ENCODE results near the gene HJV. TPM values are rescaled to one million over a fixed set of nuclear protein-coding genes. Genes with fewer than 3 reads are reported as not detected.

The HJV gene
- total RNA-seq, 2 donors from 2014 or later = 0.13 to 0.15 TPM

GRCh38 chr1:145983960-145984830, 37.3 kb downstream of the HJV start:
- TF ChIP-seq, protein P1, sequence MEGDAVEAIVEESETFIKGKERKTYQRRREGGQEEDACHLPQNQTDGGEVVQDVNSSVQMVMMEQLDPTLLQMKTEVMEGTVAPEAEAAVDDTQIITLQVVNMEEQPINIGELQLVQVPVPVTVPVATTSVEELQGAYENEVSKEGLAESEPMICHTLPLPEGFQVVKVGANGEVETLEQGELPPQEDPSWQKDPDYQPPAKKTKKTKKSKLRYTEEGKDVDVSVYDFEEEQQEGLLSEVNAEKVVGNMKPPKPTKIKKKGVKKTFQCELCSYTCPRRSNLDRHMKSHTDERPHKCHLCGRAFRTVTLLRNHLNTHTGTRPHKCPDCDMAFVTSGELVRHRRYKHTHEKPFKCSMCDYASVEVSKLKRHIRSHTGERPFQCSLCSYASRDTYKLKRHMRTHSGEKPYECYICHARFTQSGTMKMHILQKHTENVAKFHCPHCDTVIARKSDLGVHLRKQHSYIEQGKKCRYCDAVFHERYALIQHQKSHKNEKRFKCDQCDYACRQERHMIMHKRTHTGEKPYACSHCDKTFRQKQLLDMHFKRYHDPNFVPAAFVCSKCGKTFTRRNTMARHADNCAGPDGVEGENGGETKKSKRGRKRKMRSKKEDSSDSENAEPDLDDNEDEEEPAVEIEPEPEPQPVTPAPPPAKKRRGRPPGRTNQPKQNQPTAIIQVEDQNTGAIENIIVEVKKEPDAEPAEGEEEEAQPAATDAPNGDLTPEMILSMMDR (conservative IDR thresholded peaks at IDR 0.05) = no peak
- Histone ChIP-seq H3K4me3 (ENCODE audit: low read length) (no peak overlapping the region), H3K9ac (ENCODE audit: extremely low read depth, low read length, poor library complexity, severe bottlenecking) (no peak overlapping the region), H3K9me3 (ENCODE audit: control insufficient read depth, low read length) (no peaks in the 10 kb centered on the region), H3K4me1 (ENCODE audit: control insufficient read depth, insufficient read depth, low read length) (peaks cover 10% of the 10 kb centered on the region), H3K27me3 (ENCODE audit: control insufficient read depth, insufficient read depth, low read length, poor library complexity, severe bottlenecking) (no peaks in the 10 kb centered on the region), H3K36me3 (ENCODE audit: control insufficient read depth, insufficient read depth, low read length) (no peaks in the 10 kb centered on the region), H3K27ac (ENCODE audit: low read depth, low read length) (no peak overlapping the region)
- peaks cover 11% of the 10 kb centered on the region for H3K4me1 Mint-ChIP-seq
- H3K4me3 Mint-ChIP-seq = no peak overlapping the region
- no peaks in the 10 kb centered on the region for H3K9me3 Mint-ChIP-seq
- no peaks in the 10 kb centered on the region for H3K36me3 Mint-ChIP-seq (ENCODE audit: low read depth)
- H3K27me3 Mint-ChIP-seq (ENCODE audit: insufficient read depth) = no peaks in the 10 kb centered on the region
- no peak for DNase-seq
- 95 to 100% methylated on average over 7 to 12 of the region's 12 CpGs for WGBS, 2 experiments (ENCODE audit: insufficient coverage in 1 of 2, insufficient read length in 1 of 2)
- H3K27ac Mint-ChIP-seq = no peak overlapping the region

GRCh38 chr1:145983206-145983675, 38.3 kb downstream of the HJV start:
- Histone ChIP-seq H3K9me3 (ENCODE audit: control insufficient read depth, low read length) (no peaks in the 10 kb centered on the region), H3K27me3 (ENCODE audit: control insufficient read depth, insufficient read depth, low read length, poor library complexity, severe bottlenecking) (no peaks in the 10 kb centered on the region), H3K9ac (ENCODE audit: extremely low read depth, low read length, poor library complexity, severe bottlenecking) (no peak overlapping the region), H3K4me3 (ENCODE audit: low read length) (no peak overlapping the region), H3K4me1 (ENCODE audit: control insufficient read depth, insufficient read depth, low read length) (peaks cover 15% of the 10 kb centered on the region), H3K27ac (ENCODE audit: low read depth, low read length) (no peak overlapping the region), H3K36me3 (ENCODE audit: control insufficient read depth, insufficient read depth, low read length) (no peaks in the 10 kb centered on the region)
- Mint-ChIP-seq H3K36me3 (ENCODE audit: low read depth) (no peaks in the 10 kb centered on the region), H3K27ac (no peak overlapping the region), H3K4me1 (peaks cover 11% of the 10 kb centered on the region), H3K9me3 (no peaks in the 10 kb centered on the region), H3K4me3 (no peak overlapping the region), H3K27me3 (ENCODE audit: insufficient read depth) (no peaks in the 10 kb centered on the region)
- DNase-seq = no peak
- WGBS, 2 experiments (ENCODE audit: insufficient coverage in 1 of 2, insufficient read length in 1 of 2) = 89 to 97% methylated on average over 1 of the region's 1 CpG
- TF ChIP-seq, protein P1 (conservative IDR thresholded peaks at IDR 0.05) = no peak

DNA sequence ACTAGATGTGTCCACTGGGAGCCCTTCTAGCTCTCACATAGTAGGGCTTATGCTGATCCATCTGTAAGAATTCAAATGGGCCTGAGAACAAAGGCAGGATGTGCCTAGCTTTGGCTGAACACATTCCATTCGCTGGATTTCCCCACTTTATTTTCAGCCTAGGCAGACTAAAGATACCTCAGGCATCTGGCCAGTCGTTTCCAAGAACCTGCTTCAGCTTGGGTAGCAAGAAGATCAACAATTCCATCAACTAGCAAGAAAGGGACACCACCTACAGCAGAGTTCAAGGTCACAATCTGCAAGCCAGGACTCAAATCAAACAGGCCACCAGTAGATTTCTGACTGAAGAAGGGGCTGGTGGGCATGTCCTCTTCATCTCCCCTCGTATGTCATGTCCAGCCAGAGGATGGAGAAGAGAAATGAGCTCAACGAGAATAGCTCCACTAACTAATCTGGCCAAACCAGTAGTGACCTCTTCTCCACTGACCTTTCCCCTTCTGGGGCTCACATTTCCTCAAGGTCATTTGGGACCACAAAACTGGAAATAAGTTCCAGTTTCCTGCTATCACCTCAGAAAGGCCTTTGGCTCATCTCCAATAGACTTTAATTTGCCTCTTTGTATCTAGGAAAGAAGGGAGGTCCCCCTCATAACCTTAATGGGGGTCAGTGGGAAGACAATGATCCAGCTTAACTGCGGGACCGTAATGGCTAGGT, 39.4 kb downstream of the HJV start:
- WGBS, 2 experiments (ENCODE audit: insufficient coverage in 1 of 2, insufficient read length in 1 of 2) = 89 to 97% methylated on average over 5 to 6 of the region's 6 CpGs
- Histone ChIP-seq H3K36me3 (ENCODE audit: control insufficient read depth, insufficient read depth, low read length) (no peaks in the 10 kb centered on the region), H3K4me1 (ENCODE audit: control insufficient read depth, insufficient read depth, low read length) (peaks cover 15% of the 10 kb centered on the region), H3K4me3 (ENCODE audit: low read length) (no peak overlapping the region), H3K9me3 (ENCODE audit: control insufficient read depth, low read length) (no peaks in the 10 kb centered on the region), H3K27ac (ENCODE audit: low read depth, low read length) (no peak overlapping the region), H3K27me3 (ENCODE audit: control insufficient read depth, insufficient read depth, low read length, poor library complexity, severe bottlenecking) (no peaks in the 10 kb centered on the region), H3K9ac (ENCODE audit: extremely low read depth, low read length, poor library complexity, severe bottlenecking) (no peak overlapping the region)
- DNase-seq = peak; percentile 24
- no peak overlapping the region for H3K27ac Mint-ChIP-seq
- no peaks in the 10 kb centered on the region for H3K36me3 Mint-ChIP-seq (ENCODE audit: low read depth)
- H3K4me1 Mint-ChIP-seq = peaks cover 11% of the 10 kb centered on the region
- no peak overlapping the region for H3K4me3 Mint-ChIP-seq
- TF ChIP-seq, protein P1 (conservative IDR thresholded peaks at IDR 0.05) = no peak
- H3K27me3 Mint-ChIP-seq (ENCODE audit: insufficient read depth) = no peaks in the 10 kb centered on the region
- no peaks in the 10 kb centered on the region for H3K9me3 Mint-ChIP-seq

All from endodermal cell (in vitro differentiated cells).